WTC11 (cell line): ENCODE measurements around the gene LCP1. TPM values are rescaled to one million over a fixed set of nuclear protein-coding genes. Genes with fewer than 3 reads are reported as not detected.

Source experiments
- ATAC-seq: fragments of 200-7000 bp; cut with Tn5 transposase; 2 replicates; pipeline ENCODE4 v1.10.0; 2021; ENCODE audit warnings: mild to moderate bottlenecking, moderate library complexity
- CTCF ChIA-PET: fragments of 300-600 bp; sonication (Branson Sonifier 250); formaldehyde crosslinking; loops from one replicate; lab custom pipeline; 2021; ENCODE audit warnings: antibody characterized with exemption; lab: Charles Lee
- POLR2A ChIA-PET: fragments of 350-600 bp; sonication (Branson Sonifier 250); formaldehyde crosslinking; loops from one replicate; lab custom pipeline; 2021; ENCODE audit warnings: antibody characterized with exemption; lab: Charles Lee
- DNase-seq: peaks from one replicate; pipeline ENCODE4 v3.0.0; 2021; ENCODE audit warnings: low spot score
- H3K27ac Mint-ChIP-seq: 2 replicates; pipeline ENCODE4 v1.8.0; 2021; ENCODE audit warnings: mixed read lengths
- H3K27me3 Mint-ChIP-seq: 2 replicates; pipeline ENCODE4 v1.8.0; 2021; ENCODE audit warnings: low read depth, mild to moderate bottlenecking, moderate library complexity, mixed read lengths
- H3K36me3 Mint-ChIP-seq: 2 replicates; pipeline ENCODE4 v1.8.0; 2021; ENCODE audit warnings: mixed read lengths
- H3K4me1 Mint-ChIP-seq: 2 replicates; pipeline ENCODE4 v1.8.0; 2022; ENCODE audit warnings: mixed read lengths
- H3K4me3 Mint-ChIP-seq: 2 replicates; pipeline ENCODE4 v1.8.0; 2021; ENCODE audit warnings: mild to moderate bottlenecking, moderate library complexity, mixed read lengths
- H3K9me3 Mint-ChIP-seq: 2 replicates; pipeline ENCODE4 v1.8.0; 2021; ENCODE audit warnings: mixed read lengths
- AFF4 ChIP-seq: sonication (generic); formaldehyde crosslinking; IDR thresholded peaks from 2 replicates; pipeline ENCODE4 v1.8.1; 2023; ENCODE audit warnings: mild to moderate bottlenecking, missing genetic modification reagents, borderline replicate concordance
- ARID4B ChIP-seq: sonication (generic); formaldehyde crosslinking; IDR thresholded peaks from 2 replicates; pipeline ENCODE4 v1.8.0; 2023; ENCODE audit warnings: missing genetic modification reagents, mild to moderate bottlenecking, borderline replicate concordance
- CBFB ChIP-seq: sonication (generic); formaldehyde crosslinking; IDR thresholded peaks from 2 replicates; pipeline ENCODE4 v1.8.1; 2022; ENCODE audit warnings: mild to moderate bottlenecking, low read depth, missing genetic modification reagents
- ELF4 ChIP-seq: sonication (generic); formaldehyde crosslinking; IDR thresholded peaks from 2 replicates; pipeline ENCODE4 v1.8.1; 2022; ENCODE audit warnings: low read depth, mild to moderate bottlenecking, moderate library complexity, missing genetic modification reagents
- ERG ChIP-seq: fragments of 250-450 bp; sonication (Bioruptor Pico); IDR thresholded peaks from 2 replicates; pipeline ENCODE4 v1.8.0; 2021; ENCODE audit warnings: mild to moderate bottlenecking
- ETV6 ChIP-seq: sonication (generic); formaldehyde crosslinking; IDR thresholded peaks from 2 replicates; pipeline ENCODE4 v1.8.1; 2022; ENCODE audit warnings: mild to moderate bottlenecking, missing genetic modification reagents
- GTF2I ChIP-seq: fragments of 250-450 bp; sonication (Bioruptor Pico); conservative IDR thresholded peaks from 2 replicates; pipeline ENCODE4 v1.4.0; 2021; ENCODE audit warnings: mild to moderate bottlenecking
- HMGA2 ChIP-seq: fragments of 250-450 bp; sonication (Bioruptor Pico); IDR thresholded peaks from 2 replicates; pipeline ENCODE4 v1.4.0; 2021; ENCODE audit warnings: mild to moderate bottlenecking, moderate library complexity
- SMAD3 ChIP-seq: sonication (generic); formaldehyde crosslinking; IDR thresholded peaks from 2 replicates; pipeline ENCODE4 v1.8.0; 2022; ENCODE audit warnings: missing genetic modification reagents, mild to moderate bottlenecking, borderline replicate concordance
- SMAD4 ChIP-seq: sonication (generic); formaldehyde crosslinking; IDR thresholded peaks from 2 replicates; pipeline ENCODE4 v1.8.0; 2022; ENCODE audit warnings: mild to moderate bottlenecking, missing genetic modification reagents
- USF1 ChIP-seq: sonication (generic); formaldehyde crosslinking; IDR thresholded peaks from 2 replicates; pipeline ENCODE4 v1.8.0; 2022; ENCODE audit warnings: mild to moderate bottlenecking, missing genetic modification reagents
- ZNF121 ChIP-seq: sonication (generic); formaldehyde crosslinking; IDR thresholded peaks from 2 replicates; pipeline ENCODE4 v1.8.0; 2023; ENCODE audit warnings: missing genetic modification reagents
- ZNF232 ChIP-seq: sonication (generic); formaldehyde crosslinking; IDR thresholded peaks from 2 replicates; pipeline ENCODE4 v1.8.0; 2022; ENCODE audit warnings: mild to moderate bottlenecking, missing genetic modification reagents
- ZNF423 ChIP-seq: fragments of 250-450 bp; sonication (Bioruptor Pico); IDR thresholded peaks from 2 replicates; pipeline ENCODE4 v2.1.2; 2022; ENCODE audit warnings: mild to moderate bottlenecking, moderate library complexity
- ZNF512 ChIP-seq: sonication (generic); formaldehyde crosslinking; IDR thresholded peaks from 2 replicates; pipeline ENCODE4 v1.8.1; 2022; ENCODE audit warnings: missing genetic modification reagents, borderline replicate concordance
- ZNF532 ChIP-seq: fragments of 250-450 bp; sonication (Bioruptor Pico); IDR thresholded peaks from 2 replicates; pipeline ENCODE4 v1.9.0; 2021; ENCODE audit warnings: mild to moderate bottlenecking, borderline replicate concordance
- total RNA-seq: library from RNA; stranded (reverse); gene quantifications from 3 replicates; pipeline ENCODE4 v1.2.3, GENCODE V29; 2021

Gene LCP1
- total RNA-seq, 1 experiment from 2014 or later = 3.2 TPM

- no peak for TF ChIP-seq ARID4B (CRISPR knock-in tag)
- TF ChIP-seq ZNF232 = no peak
- no peak for TF ChIP-seq USF1 (CRISPR knock-in tag)
- TF ChIP-seq SMAD4 = no peak
- no peak for TF ChIP-seq ZNF121
- no peak for TF ChIP-seq ZNF423 (CRISPR knock-in tag)
- no peak for TF ChIP-seq ETV6 (CRISPR knock-in tag)
These were observed 99.7 kb downstream of the LCP1 start (continued) for GRCh38 chr13:46082324-46082723.

GRCh38 chr13:46079770-46080169 is 102.2 kb downstream of the LCP1 start:
- no peak overlapping the region for H3K27ac Mint-ChIP-seq
- ChIA-PET POLR2A (no interaction called here), CTCF (interaction anchor here (1.1 kb wide), 1 partner anchor 40 kb away, joined by 3 read pairs; no protein-coding TSS in a partner anchor)
- no peaks in the 10 kb centered on the region for H3K27me3 Mint-ChIP-seq
- no peak overlapping the region for H3K4me3 Mint-ChIP-seq
- H3K4me1 Mint-ChIP-seq = no peaks in the 10 kb centered on the region
- peaks cover 6% of the 10 kb centered on the region for H3K9me3 Mint-ChIP-seq
- no peak for ATAC-seq
- DNase-seq = no peak
- H3K36me3 Mint-ChIP-seq = no peaks in the 10 kb centered on the region
- TF ChIP-seq CBFB (CRISPR knock-in tag) (no peak), ELF4 (CRISPR knock-in tag) (no peak), GTF2I (no peak), AFF4 (CRISPR knock-in tag) (no peak), SMAD3 (CRISPR knock-in tag) (no peak), USF1 (CRISPR knock-in tag) (no peak), HMGA2 (no peak), ERG (CRISPR knock-in tag) (no peak), ZNF512 (CRISPR knock-in tag) (no peak), ZNF532 (CRISPR knock-in tag) (no peak)
